DND-41 (cell line): ENCODE measurements around the gene SLC25A25.

Source experiments
- ATAC-seq: fragments of 200-7000 bp; cut with Tn5 transposase; 3 replicates; pipeline ENCODE4 v1.9.1; 2021; ENCODE audit warnings: low read depth; ENCODE audit not compliant: insufficient read depth
- DNase-seq: peaks from one replicate; pipeline ENCODE4 v3.0.0-alpha.2; 2020
- H2AFZ ChIP-seq: 2 replicates; pipeline ENCODE4 v1.6.0; 2012; ENCODE audit warnings: low read depth, low read length
- H3K27ac ChIP-seq: 2 replicates; pipeline ENCODE4 v1.5.1; 2012; ENCODE audit warnings: low read length, inconsistent platforms
- H3K27me3 ChIP-seq: fragments of 200-600 bp; sonication (generic); 2 replicates; pipeline ENCODE4 v1.6.0; 2012; ENCODE audit warnings: low read length, mild to moderate bottlenecking, inconsistent platforms; ENCODE audit not compliant: insufficient read depth, poor library complexity
- H3K36me3 ChIP-seq: 2 replicates; pipeline ENCODE4 v1.5.1; 2012; ENCODE audit warnings: low read length, inconsistent platforms; ENCODE audit not compliant: insufficient read depth
- H3K4me1 ChIP-seq: 2 replicates; pipeline ENCODE4 v1.5.1; 2012; ENCODE audit warnings: mild to moderate bottlenecking, low read length; ENCODE audit not compliant: insufficient read depth
- H3K4me2 ChIP-seq: 2 replicates; pipeline ENCODE4 v1.6.0; 2012; ENCODE audit warnings: mild to moderate bottlenecking, moderate library complexity, low read length, inconsistent platforms; ENCODE audit not compliant: insufficient read depth
- H3K4me3 ChIP-seq, 2 experiments: fragments of 200-600 bp in 1 of 2; shearing (Covaris generic) in 1 of 2; 2 replicates each; pipeline ENCODE4 v1.5.1; 2012 to 2016; ENCODE audit warnings: inconsistent platforms in 2 of 2, low read length in 2 of 2, mild to moderate bottlenecking in 2 of 2, low read depth in 1 of 2, moderate library complexity in 1 of 2
- H3K79me2 ChIP-seq: 2 replicates; pipeline ENCODE4 v1.6.0; 2012; ENCODE audit warnings: low read length, inconsistent platforms; ENCODE audit not compliant: insufficient read depth
- H3K9ac ChIP-seq: 2 replicates; pipeline ENCODE4 v1.6.0; 2012; ENCODE audit warnings: low read depth, mild to moderate bottlenecking, inconsistent platforms, low read length, moderate library complexity
- H3K9me3 ChIP-seq: 2 replicates; pipeline ENCODE4 v1.5.1; 2012; ENCODE audit warnings: low read length, moderate library complexity, mild to moderate bottlenecking, inconsistent platforms; ENCODE audit not compliant: insufficient read depth, severe bottlenecking
- H4K20me1 ChIP-seq: 2 replicates; pipeline ENCODE4 v1.6.0; 2012; ENCODE audit warnings: low read length; ENCODE audit not compliant: insufficient read depth
- CTCF ChIP-seq: IDR thresholded peaks from 2 replicates; pipeline ENCODE4 v1.5.1; 2012; ENCODE audit warnings: borderline replicate concordance, low read length, moderate library complexity, mild to moderate bottlenecking; ENCODE audit not compliant: poor library complexity, severe bottlenecking; ENCODE audit errors: extremely low read depth
- EZH2 ChIP-seq: IDR thresholded peaks from 3 replicates; pipeline ENCODE4 v1.6.1; 2012; ENCODE audit warnings: borderline replicate concordance, low read depth, mild to moderate bottlenecking, moderate library complexity, low read length, inconsistent platforms; ENCODE audit not compliant: severe bottlenecking

SLC25A25 gene

GRCh38 chr9:128120741-128121465, 52.9 kb downstream of the SLC25A25 start:
- no peaks in the 10 kb centered on the region for H3K9me3 ChIP-seq
- H3K27ac ChIP-seq: no peak overlapping the region
- H3K36me3 ChIP-seq: peaks cover 49% of the 10 kb centered on the region
- H3K4me2 ChIP-seq: no peak overlapping the region
- peaks cover 16% of the 10 kb centered on the region for H3K79me2 ChIP-seq
- H3K27me3 ChIP-seq: no peaks in the 10 kb centered on the region
- H3K4me1 ChIP-seq: peaks cover 17% of the 10 kb centered on the region
- TF ChIP-seq EZH2: no peak
- TF ChIP-seq CTCF: no peak
- no peak overlapping the region for H3K4me3 ChIP-seq
- no peak overlapping the region for H3K9ac ChIP-seq
- ATAC-seq (no peak), DNase-seq (no peak)
- H2AFZ ChIP-seq: no peak overlapping the region
- H4K20me1 ChIP-seq: peaks cover 22% of the 10 kb centered on the region

GRCh38 chr9:128121466-128121810, 53.4 kb downstream of the SLC25A25 start:
- Histone ChIP-seq H3K4me2 (no peak overlapping the region), H3K79me2 (peaks cover 21% of the 10 kb centered on the region), H3K9me3 (no peaks in the 10 kb centered on the region), H3K4me3 (no peak overlapping the region), H3K27ac (no peak overlapping the region), H3K27me3 (no peaks in the 10 kb centered on the region), H2AFZ (no peak overlapping the region), H3K9ac (no peak overlapping the region), H4K20me1 (peaks cover 26% of the 10 kb centered on the region), H3K4me1 (peaks cover 22% of the 10 kb centered on the region), H3K36me3 (peaks cover 49% of the 10 kb centered on the region)
- no peak for TF ChIP-seq CTCF
- no peak for TF ChIP-seq EZH2
- ATAC-seq (no peak), DNase-seq (no peak)

DNA sequence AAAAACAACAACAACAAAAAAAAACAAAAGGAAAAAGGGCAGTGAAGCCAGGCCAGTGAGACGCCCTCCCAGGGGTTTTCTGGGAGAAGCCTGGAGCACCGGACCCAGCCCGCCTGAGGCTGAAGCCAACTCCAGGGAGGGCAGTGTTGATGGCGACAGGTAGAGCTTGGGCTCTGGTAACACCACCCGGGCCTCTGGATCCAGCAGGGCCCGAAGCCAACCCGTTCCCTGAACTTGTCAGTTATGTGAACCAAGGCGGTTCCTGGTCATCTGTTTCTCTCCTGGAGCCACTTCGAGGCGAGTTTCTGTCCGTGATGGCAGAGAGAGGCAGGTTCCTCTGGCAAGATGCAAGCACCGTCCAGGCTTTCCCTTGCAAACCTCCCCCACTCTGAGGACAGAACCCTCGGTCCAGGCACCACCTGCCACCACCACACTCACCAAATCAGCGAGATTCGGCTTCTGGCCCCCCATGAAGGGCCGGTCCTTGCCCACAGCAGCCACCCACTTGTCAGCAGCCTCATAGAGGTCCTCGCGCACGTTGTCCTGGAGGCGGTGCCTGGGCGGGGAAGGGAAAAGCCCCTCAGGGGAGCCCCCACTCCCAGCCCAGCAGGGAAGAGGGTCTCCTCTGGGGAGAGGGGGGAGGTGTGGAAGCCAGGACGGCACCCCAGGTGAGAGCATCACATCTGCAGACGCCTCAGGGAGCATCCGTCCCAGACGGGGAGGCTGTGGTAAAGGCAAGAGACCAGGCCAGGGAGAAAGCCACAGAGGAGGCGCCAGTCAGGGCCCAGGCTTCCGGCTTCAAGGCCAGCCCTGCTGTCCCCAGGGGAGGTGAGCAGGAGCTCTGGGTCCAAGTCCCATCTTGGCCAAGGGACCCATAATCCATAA, 54.1 kb downstream of the SLC25A25 start:
- Histone ChIP-seq H3K4me3 (no peak overlapping the region), H3K4me2 (no peak overlapping the region), H3K79me2 (peaks cover 27% of the 10 kb centered on the region), H4K20me1 (peaks cover 26% of the 10 kb centered on the region), H3K36me3 (peaks cover 49% of the 10 kb centered on the region), H3K27me3 (no peaks in the 10 kb centered on the region), H3K27ac (no peak overlapping the region), H3K4me1 (peaks cover 27% of the 10 kb centered on the region), H3K9ac (no peak overlapping the region), H3K9me3 (no peaks in the 10 kb centered on the region), H2AFZ (no peak overlapping the region)
- ATAC-seq (no peak), DNase-seq (no peak)
- TF ChIP-seq CTCF (no peak), EZH2 (no peak)
